Chondrocyte (in vitro differentiated cells): Measurements from ENCODE around the gene PTPRB. TPM values are rescaled to one million over a fixed set of nuclear protein-coding genes. Genes with fewer than 3 reads are reported as not detected.

Source experiments
- DNase-seq: peaks from one replicate; pipeline ENCODE4 v3.0.0; 2021; ENCODE audit warnings: mixed read lengths, low spot score
- H3K27ac Mint-ChIP-seq: one replicate; pipeline ENCODE4 v1.8.0; 2021; ENCODE audit warnings: mild to moderate bottlenecking, moderate library complexity, mixed read lengths; ENCODE audit not compliant: unreplicated experiment
- H3K27me3 Mint-ChIP-seq: 2 replicates; pipeline ENCODE4 v1.8.0; 2021; ENCODE audit warnings: low read depth, mixed read lengths
- H3K36me3 Mint-ChIP-seq: 2 replicates; pipeline ENCODE4 v1.8.0; 2021; ENCODE audit warnings: low read depth, mixed read lengths
- H3K4me1 Mint-ChIP-seq: 2 replicates; pipeline ENCODE4 v1.8.0; 2021; ENCODE audit warnings: low read depth, mild to moderate bottlenecking, mixed read lengths
- H3K4me3 Mint-ChIP-seq: one replicate; pipeline ENCODE4 v1.8.0; 2021; ENCODE audit warnings: mild to moderate bottlenecking, moderate library complexity, mixed read lengths; ENCODE audit not compliant: unreplicated experiment
- H3K9me3 Mint-ChIP-seq: 2 replicates; pipeline ENCODE4 v1.8.0; 2021; ENCODE audit warnings: low read depth, mixed read lengths
- total RNA-seq: library from RNA; stranded (reverse); gene quantifications from 3 replicates; pipeline ENCODE4 v1.2.1, GENCODE V29; 2021
- TF ChIP-seq, protein P1 (sequence below): fragments of 200-600 bp; sonication (generic); IDR thresholded peaks from 2 replicates; pipeline ENCODE4 v1.5.0; 2021; ENCODE audit warnings: antibody characterized with exemption, mild to moderate bottlenecking, moderate library complexity

PTPRB gene
- total RNA-seq, 1 donor from 2014 or later, result 0.37 TPM

DNA sequence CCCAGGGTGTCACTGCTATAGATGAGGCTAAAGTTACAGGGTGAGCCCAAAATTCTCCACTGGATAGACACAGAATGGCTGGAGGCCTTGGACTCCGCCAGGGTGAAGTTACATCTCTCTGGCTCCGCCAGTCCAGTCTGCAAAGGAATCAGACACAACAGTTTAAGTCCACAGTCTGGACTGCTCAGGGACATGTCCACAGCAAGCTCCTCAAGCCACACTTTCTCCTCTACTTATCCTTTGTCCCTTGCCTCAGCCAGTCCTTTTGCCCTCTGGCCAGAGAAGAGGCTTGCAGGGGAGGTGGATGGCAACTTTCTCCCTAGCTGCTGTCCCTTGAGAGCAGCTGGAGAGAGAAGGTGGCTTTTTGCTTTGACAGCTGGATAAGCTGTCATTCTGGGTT, 28.0 kb downstream of the PTPRB start:
- H3K27me3 Mint-ChIP-seq, result peaks cover 5% of the 10 kb centered on the region
- H3K27ac Mint-ChIP-seq, result no peak overlapping the region
- H3K4me1 Mint-ChIP-seq, result peaks cover 11% of the 10 kb centered on the region
- TF ChIP-seq, protein P1, sequence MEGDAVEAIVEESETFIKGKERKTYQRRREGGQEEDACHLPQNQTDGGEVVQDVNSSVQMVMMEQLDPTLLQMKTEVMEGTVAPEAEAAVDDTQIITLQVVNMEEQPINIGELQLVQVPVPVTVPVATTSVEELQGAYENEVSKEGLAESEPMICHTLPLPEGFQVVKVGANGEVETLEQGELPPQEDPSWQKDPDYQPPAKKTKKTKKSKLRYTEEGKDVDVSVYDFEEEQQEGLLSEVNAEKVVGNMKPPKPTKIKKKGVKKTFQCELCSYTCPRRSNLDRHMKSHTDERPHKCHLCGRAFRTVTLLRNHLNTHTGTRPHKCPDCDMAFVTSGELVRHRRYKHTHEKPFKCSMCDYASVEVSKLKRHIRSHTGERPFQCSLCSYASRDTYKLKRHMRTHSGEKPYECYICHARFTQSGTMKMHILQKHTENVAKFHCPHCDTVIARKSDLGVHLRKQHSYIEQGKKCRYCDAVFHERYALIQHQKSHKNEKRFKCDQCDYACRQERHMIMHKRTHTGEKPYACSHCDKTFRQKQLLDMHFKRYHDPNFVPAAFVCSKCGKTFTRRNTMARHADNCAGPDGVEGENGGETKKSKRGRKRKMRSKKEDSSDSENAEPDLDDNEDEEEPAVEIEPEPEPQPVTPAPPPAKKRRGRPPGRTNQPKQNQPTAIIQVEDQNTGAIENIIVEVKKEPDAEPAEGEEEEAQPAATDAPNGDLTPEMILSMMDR, result no peak
- peaks cover 6% of the 10 kb centered on the region for H3K9me3 Mint-ChIP-seq
- no peak for DNase-seq
- H3K4me3 Mint-ChIP-seq, result peak overlapping the region; percentile 76
- H3K36me3 Mint-ChIP-seq, result peaks cover 2% of the 10 kb centered on the region

DNA sequence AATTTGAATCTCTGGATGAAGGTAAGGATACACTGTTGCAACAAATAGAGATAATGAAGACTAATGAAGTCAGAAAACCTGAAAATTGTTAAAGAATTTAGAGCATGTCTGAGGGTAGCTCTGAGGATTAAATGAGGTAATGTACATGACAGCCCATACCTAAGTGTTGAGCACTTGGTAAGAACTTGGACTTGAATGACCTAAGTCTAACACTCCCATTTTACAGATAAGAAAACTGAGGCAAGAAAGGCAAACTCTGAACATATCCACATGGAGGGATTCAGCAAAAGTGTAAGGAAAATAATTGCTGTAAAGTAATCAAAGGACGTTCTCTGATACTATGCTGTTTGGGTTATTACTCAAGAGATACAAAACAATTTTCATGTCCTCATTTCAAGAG, 29.0 kb downstream of the PTPRB start:
- H3K9me3 Mint-ChIP-seq, result peaks cover 6% of the 10 kb centered on the region
- no peak overlapping the region for H3K27ac Mint-ChIP-seq
- peaks cover 11% of the 10 kb centered on the region for H3K4me1 Mint-ChIP-seq
- peaks cover 2% of the 10 kb centered on the region for H3K27me3 Mint-ChIP-seq
- H3K4me3 Mint-ChIP-seq, result no peak overlapping the region
- TF ChIP-seq, protein P1, result no peak
- DNase-seq, result no peak
- H3K36me3 Mint-ChIP-seq, result peaks cover 2% of the 10 kb centered on the region

DNA sequence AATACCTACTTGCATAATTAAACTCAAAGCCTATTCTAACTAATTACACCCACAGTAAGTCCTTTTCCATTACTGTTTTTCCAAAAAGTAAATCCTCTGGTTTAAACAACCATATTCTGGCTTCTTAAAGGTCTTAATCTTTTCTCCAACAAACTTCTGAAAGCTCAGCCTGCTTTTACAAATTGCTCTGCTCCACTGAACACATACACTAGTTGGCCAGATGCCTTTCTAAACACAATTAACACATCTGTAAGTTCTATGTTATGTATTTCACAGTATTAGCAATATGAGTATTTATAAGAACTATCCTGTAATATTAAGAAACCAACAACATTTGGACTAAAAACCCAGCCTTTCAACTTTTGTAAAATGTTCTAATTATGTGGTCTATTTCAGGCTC, 30.1 kb downstream of the PTPRB start:
- H3K36me3 Mint-ChIP-seq, result peaks cover 2% of the 10 kb centered on the region
- no peak overlapping the region for H3K4me3 Mint-ChIP-seq
- peaks cover 6% of the 10 kb centered on the region for H3K9me3 Mint-ChIP-seq
- peaks cover 2% of the 10 kb centered on the region for H3K27me3 Mint-ChIP-seq
- H3K27ac Mint-ChIP-seq, result no peak overlapping the region
- H3K4me1 Mint-ChIP-seq, result peaks cover 11% of the 10 kb centered on the region
- DNase-seq, result no peak
- TF ChIP-seq, protein P1, result no peak

DNA sequence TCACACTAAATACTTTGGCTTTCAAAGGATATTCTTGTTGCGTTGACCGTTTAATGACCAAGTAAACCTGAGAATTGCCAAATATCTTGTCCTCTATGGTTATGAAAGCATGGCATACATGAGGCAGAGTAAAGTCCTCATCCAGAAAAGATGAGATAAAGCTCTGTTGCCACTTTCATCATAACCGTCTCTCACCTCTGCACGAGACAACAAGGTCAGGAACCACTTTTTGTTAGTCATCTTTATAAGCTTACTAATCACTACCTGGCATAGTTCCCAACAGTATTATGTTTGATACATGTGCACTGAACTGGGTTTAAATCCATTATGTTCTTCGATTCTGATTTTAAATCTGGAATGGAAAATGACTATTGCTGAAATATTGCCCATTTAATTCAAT, 31.3 kb downstream of the PTPRB start:
- TF ChIP-seq, protein P1, result no peak
- Mint-ChIP-seq H3K4me3 (no peak overlapping the region), H3K27me3 (peaks cover 2% of the 10 kb centered on the region), H3K36me3 (peaks cover 2% of the 10 kb centered on the region), H3K9me3 (peaks cover 6% of the 10 kb centered on the region), H3K4me1 (peaks cover 11% of the 10 kb centered on the region), H3K27ac (no peak overlapping the region)
- no peak for DNase-seq

DNA sequence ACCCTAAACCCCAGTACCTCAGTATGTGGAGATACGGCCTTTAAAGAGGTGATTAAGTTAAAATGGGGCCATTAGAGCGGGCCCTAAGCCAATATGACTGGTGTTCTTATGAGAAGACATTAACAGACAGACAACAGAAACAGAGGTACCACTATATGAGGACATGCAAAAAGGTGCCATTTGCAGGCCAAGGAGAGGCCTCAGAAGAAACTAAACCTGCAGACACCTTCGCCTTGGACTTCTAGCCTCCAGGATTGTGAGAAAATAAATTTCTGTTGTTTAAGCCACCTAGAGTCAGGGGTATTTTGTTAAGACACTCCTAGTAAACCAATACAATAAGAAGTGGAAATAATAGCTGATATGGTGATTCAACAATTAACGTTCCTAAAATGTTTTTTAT, 32.6 kb downstream of the PTPRB start:
- H3K4me1 Mint-ChIP-seq, result peaks cover 6% of the 10 kb centered on the region

More for the DNA sequence above, 32.6 kb downstream of the PTPRB start:
- DNase-seq, result no peak
- Mint-ChIP-seq H3K9me3 (peaks cover 6% of the 10 kb centered on the region), H3K36me3 (peaks cover 2% of the 10 kb centered on the region), H3K4me3 (no peak overlapping the region), H3K27me3 (peaks cover 2% of the 10 kb centered on the region), H3K27ac (no peak overlapping the region)
- TF ChIP-seq, protein P1, result no peak
